SK-N-SH (cell line): ENCODE results near the gene TNNT3.

Source experiments
- GABPA ChIP-seq: IDR thresholded peaks from 2 replicates; pipeline ENCODE4 v1.4.0; 2012; ENCODE audit warnings: low read depth, mild to moderate bottlenecking
- TF ChIP-seq, protein P1 (sequence below): fragments of 200-600 bp; sonication (generic); IDR thresholded peaks from 2 replicates; pipeline ENCODE4 v1.6.1; 2017; ENCODE audit warnings: antibody characterized with exemption, mild to moderate bottlenecking, moderate library complexity

DNA sequence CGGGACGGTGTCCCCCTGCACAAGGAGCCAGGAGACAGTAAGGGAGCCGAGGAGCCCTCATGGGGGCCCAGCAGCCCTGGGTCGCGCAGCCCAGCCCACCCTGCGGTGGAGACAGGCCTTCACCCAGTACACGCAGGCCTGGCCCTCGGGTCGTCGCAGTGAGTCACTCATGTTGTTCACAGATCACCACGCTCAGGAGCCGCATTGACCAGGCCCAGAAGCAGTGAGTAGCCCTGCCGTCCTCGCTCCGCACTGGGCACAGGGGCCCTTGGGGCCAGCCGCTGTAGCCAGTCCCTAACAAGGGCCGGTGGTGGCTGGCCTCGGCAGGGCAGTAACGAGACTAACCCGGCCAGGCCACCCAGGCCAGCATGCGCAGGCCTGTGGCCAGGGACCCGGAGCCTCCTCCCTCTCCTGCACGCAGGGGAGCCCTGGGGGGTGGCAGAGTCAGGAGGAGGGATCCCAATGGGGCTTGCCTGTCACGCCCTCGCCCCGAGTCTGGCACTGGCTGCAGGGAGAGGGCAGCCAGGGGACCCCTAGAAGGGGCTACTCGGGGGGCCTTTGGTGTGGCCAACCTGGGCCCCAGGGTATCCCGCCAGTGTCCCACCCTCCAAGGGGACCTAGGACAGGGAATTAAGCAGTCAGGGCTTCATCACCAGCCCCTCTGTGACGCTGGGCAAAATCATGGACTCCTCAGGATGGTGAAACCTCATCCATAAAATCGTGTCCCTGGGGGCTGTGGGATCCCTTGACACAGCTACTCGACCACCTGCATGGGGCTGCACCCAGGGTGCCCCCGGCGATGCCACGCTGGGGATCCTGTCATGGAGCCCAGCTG lies 17.5 kb downstream of the TNNT3 start:
- TF ChIP-seq, protein P1, sequence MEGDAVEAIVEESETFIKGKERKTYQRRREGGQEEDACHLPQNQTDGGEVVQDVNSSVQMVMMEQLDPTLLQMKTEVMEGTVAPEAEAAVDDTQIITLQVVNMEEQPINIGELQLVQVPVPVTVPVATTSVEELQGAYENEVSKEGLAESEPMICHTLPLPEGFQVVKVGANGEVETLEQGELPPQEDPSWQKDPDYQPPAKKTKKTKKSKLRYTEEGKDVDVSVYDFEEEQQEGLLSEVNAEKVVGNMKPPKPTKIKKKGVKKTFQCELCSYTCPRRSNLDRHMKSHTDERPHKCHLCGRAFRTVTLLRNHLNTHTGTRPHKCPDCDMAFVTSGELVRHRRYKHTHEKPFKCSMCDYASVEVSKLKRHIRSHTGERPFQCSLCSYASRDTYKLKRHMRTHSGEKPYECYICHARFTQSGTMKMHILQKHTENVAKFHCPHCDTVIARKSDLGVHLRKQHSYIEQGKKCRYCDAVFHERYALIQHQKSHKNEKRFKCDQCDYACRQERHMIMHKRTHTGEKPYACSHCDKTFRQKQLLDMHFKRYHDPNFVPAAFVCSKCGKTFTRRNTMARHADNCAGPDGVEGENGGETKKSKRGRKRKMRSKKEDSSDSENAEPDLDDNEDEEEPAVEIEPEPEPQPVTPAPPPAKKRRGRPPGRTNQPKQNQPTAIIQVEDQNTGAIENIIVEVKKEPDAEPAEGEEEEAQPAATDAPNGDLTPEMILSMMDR: no peak
- TF ChIP-seq GABPA: no peak
